ENCODE data around the gene UNC45A.

- TF ChIP-seq POLR2A (IDR thresholded peaks at IDR 0.05): no peak
- TF ChIP-seq, protein P1, sequence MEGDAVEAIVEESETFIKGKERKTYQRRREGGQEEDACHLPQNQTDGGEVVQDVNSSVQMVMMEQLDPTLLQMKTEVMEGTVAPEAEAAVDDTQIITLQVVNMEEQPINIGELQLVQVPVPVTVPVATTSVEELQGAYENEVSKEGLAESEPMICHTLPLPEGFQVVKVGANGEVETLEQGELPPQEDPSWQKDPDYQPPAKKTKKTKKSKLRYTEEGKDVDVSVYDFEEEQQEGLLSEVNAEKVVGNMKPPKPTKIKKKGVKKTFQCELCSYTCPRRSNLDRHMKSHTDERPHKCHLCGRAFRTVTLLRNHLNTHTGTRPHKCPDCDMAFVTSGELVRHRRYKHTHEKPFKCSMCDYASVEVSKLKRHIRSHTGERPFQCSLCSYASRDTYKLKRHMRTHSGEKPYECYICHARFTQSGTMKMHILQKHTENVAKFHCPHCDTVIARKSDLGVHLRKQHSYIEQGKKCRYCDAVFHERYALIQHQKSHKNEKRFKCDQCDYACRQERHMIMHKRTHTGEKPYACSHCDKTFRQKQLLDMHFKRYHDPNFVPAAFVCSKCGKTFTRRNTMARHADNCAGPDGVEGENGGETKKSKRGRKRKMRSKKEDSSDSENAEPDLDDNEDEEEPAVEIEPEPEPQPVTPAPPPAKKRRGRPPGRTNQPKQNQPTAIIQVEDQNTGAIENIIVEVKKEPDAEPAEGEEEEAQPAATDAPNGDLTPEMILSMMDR (IDR thresholded peaks at IDR 0.05): no peak
These were observed 18.0 kb downstream of the UNC45A start for GRCh38 chr15:90952901-90953677.
